Activated CD8-positive, alpha-beta memory T cell treated with anti-CD3 and anti-CD28 coated beads, Interleukin-2, amount 50 U/mL, for 1 hour (primary cell): ENCODE results near the gene KIAA0319L.
"Not testable (repeated sequence)": the region's sequence is repeated elsewhere in the genome, so short reads cannot be mapped to it uniquely, and the experiment has no call there.

Source experiments
- DNase-seq: peaks from one replicate; pipeline ENCODE4 v3.0.0-alpha.2; 2020; ENCODE audit errors: extremely low read depth

The KIAA0319L gene

GRCh38 chr1:35581621-35582020 is 24.4 kb upstream of the KIAA0319L start:
- not testable (repeated sequence) for DNase-seq

DNA sequence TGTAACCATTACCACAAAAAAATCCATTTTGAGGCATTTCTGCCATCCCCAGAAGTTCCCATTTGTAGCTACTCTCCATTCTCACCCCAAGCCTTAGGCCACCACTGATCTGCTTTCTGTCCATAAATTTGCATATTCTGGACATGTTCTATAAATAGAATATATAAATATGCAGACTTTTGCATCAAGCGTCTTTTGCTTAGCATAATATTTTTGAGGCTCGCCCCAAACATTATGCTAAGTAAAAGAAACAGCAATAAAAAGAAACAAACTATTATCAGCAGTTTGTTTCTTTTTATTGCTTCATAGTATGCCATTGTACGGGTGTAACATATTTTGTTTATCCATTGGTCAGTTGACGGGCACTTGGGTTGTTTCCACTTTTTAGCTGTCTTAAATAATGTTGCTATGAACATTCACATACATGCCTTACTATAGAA is 23.8 kb upstream of the KIAA0319L start:
- no peak for DNase-seq

GRCh38 chr1:35577071-35577998 is 20.1 kb upstream of the KIAA0319L start:
- no peak for DNase-seq

GRCh38 chr1:35576766-35577070 is 19.5 kb upstream of the KIAA0319L start:
- not testable (repeated sequence) for DNase-seq

GRCh38 chr1:35576061-35576765 is 19.0 kb upstream of the KIAA0319L start:
- DNase-seq: no peak

- no peak for DNase-seq
Observed at GRCh38 chr1:35575416-35575958, 18.3 kb upstream of the KIAA0319L start.

GRCh38 chr1:35574655-35575415 is 17.6 kb upstream of the KIAA0319L start:
- DNase-seq: no peak

GRCh38 chr1:35574125-35574654 is 17.0 kb upstream of the KIAA0319L start:
- no peak for DNase-seq

DNA sequence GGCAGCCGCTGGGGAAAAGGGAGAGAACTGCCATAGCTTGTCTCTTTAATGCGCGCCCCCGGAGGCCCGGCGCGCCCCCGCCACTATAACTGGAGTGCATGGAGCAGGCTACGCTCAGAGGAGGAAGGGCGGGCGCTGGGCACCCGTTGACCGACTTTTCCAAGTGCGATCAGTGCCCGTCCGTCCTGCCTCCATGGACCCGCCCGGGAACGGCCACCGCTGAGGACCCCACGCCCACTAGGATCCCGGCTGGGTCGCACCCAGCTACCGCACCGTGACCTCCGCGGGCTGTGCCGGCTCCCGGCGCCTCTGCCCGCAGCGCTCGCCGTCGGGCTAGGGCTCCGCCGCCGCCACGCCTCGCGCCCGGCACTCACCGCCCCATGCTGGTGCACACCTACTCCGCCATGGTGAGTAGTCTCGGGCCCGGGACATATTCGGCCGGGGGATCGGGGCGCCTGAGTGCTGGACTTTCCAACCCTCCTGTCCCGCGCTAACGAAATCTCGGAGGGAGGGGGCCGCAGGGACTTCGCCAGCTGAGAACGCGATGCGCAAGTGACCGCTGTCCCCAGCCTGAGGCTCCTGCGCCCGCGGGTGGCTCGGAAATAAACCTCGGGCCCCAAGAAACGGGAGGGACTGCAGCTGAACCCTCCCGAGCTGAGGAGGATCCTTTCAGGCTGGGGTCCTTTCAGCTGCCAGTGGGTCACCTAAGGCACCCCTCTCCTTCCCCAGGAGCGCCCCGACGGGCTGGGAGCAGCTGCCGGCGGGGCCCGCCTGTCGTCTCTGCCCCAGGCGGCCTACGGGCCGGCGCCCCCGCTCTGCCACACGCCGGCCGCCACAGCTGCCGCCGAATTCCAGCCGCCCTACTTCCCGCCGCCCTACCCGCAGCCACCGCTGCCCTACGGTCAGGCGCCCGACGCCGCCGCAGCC is 16.3 kb upstream of the KIAA0319L start, which contains the start of gene TFAP2E:
TSS of gene TFAP2E (plus strand) at position 117 of the 927 bp plus-strand sequence. CDS start at position 381, 264 bp downstream.
- DNase-seq: no peak

DNA sequence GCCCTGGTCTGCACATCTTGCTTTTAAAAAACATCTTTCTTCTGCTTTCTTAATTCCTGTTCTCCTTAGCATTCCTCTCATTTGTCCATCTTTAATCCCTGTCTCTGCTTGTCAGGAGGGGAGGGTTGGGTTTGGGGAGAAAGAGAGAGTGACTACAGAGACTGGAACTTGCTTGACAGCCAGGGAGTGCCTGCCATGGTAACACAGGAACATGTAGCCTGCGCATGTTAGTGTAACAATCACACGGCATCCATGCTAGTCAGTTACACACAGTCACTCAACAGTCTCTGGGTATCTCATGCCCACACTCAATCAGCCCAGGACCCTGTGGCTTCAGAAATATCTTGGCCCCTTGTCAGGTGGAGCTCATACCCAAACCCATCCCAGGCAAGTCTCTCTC is 15.1 kb upstream of the KIAA0319L start:
- no peak for DNase-seq

- no peak for DNase-seq
Observed at GRCh38 chr1:35571263-35571662, 14.1 kb upstream of the KIAA0319L start.

DNA sequence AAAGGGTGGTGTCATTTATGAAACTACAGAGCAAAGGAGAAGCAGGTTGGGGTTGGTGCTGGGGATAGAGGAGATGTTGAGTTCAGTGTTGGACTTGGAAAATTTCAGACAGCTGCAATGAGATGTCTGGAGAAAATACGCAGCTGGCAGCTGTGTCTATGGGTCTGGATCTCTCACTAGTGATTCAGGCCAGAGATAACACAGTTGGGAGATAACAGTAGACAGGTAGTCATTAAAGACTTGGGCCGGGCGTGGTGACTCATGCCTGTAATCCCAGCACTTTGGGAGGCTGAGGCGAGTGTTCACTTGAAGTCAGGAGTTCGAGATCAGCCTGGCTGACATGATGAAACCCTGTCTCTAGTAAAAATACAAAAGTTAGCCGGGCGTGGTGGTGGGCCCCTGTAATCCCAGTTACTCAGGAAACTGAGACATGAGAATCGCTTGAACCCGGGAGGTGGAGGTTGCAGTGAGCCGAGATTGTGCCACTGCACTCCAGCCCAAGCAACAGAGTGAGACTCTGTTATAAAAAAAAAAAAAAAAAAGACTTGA is 13.5 kb upstream of the KIAA0319L start:
- no peak for DNase-seq

DNA sequence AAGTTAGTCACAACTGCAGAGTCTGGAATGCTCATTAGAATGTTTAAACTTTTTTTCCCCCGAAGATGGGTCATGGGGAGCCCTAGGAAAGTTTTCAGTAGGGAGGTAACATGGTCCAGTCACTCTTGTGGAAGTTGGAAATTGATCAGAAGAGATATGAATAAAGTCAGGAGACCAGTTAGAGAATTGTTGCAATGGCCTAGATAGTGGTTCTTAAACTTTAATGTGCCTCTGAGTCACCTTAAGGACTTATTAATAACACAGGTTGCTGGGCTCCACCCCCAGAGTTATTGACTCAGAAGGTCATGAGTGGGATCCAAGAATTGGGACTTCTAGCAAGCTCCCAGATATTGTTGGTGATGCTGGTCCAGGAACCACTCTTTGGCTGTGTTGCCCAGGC is 12.7 kb upstream of the KIAA0319L start:
- DNase-seq: no peak

DNA sequence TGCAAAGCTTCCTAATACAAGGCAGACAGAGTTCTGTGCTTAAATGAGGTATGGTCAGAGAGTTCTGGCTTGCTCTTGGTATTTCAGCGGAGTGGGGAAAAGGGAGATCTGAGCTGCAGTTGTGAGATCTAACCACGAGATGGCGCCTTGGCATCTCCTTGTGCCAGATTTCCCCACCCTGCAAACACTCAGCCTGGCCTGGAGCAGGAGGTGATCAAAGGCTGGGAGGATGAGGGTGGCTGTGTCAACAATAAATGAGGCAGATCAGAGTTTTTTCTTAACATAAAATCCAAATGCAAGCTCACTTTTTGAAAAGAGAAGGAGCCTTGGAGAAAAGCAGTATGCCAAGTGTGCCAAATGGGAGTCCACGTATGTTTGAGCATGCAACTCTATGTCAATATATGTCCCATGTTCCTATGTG is 11.8 kb upstream of the KIAA0319L start:
- DNase-seq: no peak

DNA sequence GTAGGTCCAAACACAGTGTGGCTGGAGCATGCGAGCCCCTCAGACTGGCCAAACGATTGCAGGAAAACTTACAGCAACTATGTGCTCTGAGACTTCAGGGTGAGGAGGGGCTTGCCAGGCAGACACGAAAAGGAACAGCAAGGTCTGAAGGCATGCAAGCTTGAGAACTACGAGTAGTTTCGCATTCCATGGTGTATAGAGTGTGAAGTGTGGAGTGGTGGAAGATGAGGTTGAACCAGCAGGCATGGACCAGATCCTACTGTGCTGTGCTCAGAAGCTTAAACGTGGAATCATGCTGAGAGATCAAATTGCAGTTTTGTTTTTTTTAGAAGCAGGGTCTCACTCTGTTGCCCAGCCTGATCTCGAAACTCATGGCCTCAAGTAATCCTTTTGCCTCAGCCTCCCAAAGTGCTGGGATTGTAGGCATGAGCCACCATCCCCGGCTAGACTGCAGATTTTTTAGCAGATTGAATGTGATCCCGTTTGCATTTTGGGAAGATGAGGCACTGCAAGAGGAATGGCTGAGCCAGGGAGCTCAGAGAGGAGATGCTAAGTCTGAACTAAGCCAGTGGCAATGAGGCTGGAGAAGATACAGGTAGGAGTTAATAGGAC is 10.8 kb upstream of the KIAA0319L start:
- no peak for DNase-seq

- DNase-seq: no peak
Observed at GRCh38 chr1:35565742-35566133, 8.5 kb upstream of the KIAA0319L start.

DNA sequence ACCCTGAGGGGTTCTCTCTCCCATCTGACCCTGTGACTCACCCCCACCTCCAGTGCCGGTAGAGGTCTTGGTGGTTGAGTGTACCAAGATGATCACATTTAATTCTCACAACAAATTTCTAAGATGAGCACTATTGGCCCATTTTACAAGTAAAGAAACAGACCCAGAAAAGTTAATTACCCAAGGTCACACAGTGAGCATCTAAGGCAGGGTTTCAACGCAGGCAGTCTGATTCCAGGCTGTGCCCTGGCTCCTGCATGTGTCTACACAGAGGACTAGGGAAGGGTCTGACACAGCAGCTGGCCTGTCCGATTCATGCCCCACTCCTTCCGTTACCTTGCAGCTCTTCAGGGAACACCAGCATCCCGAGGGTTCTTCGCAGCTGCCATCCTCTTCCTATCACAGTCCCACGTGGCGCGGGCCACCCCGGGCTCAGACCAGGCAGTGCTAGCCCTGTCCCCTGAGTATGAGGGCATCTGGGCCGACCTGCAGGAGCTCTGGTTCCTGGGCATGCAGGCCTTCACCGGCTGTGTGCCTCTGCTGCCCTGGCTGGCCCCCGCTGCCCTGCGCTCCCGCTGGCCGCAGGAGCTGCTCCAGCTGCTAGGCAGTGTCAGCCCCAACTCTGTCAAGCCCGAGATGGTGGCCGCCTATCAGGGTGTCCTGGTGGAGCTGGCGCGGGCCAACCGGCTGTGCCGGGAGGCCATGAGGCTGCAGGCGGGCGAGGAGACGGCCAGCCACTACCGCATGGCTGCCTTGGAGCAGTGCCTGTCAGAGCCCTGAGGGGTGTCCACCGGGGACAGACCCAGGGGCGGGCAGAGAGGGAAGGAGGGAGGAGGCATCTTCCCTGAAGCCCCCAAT is 7.9 kb upstream of the KIAA0319L start:
- no peak for DNase-seq

DNA sequence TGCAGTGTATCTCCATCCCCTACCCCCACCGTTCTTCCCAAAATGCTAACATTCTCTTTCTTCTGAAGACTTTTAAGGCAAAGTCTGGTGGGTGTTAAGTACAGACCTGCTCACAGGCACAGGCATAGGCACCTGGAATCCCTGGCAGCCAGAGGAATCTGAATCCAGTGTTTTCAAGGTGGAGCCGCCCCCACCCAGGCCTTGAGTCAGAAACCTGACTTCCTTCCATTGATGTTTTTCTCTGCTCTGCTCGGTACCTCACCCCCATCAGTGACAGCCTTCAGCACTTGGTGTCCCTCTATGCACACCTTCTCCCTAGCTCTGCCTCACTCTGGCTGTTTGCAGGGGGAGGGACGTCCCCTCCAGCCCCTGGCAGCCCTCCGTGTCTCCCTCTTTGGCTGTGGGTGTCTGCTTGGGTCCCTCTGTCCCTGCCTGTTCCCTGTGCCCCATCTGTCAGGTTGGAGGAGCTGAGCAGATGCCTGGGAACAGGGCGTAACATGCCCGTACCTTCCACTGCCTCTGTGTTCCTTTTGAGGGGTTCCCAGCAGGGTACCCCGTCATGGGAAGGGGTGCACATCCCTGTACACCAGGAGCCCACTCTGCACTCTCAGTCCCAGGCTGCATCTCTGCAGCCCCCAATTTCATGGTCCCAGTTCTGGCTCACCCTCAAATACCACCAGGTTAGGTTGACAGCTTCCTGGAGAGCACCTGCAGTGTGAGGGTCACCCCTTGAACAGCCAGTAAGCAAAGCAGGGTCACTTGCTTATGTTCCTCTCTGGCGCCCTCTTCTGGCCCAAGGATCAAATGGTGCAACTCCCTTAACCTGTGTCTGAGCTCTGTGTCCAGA is 7.1 kb upstream of the KIAA0319L start:
- peak; percentile 52 for DNase-seq
